HUDEP-2 (cell line): ENCODE data around the gene NXPE3.

Source experiments
- DNase-seq, 76 experiments: peaks; one replicate each; lab custom pipeline; 2025; ENCODE audit not compliant: unreplicated experiment in 76 of 76; lab: John Stamatoyannopoulos, UW

The NXPE3 gene

DNA sequence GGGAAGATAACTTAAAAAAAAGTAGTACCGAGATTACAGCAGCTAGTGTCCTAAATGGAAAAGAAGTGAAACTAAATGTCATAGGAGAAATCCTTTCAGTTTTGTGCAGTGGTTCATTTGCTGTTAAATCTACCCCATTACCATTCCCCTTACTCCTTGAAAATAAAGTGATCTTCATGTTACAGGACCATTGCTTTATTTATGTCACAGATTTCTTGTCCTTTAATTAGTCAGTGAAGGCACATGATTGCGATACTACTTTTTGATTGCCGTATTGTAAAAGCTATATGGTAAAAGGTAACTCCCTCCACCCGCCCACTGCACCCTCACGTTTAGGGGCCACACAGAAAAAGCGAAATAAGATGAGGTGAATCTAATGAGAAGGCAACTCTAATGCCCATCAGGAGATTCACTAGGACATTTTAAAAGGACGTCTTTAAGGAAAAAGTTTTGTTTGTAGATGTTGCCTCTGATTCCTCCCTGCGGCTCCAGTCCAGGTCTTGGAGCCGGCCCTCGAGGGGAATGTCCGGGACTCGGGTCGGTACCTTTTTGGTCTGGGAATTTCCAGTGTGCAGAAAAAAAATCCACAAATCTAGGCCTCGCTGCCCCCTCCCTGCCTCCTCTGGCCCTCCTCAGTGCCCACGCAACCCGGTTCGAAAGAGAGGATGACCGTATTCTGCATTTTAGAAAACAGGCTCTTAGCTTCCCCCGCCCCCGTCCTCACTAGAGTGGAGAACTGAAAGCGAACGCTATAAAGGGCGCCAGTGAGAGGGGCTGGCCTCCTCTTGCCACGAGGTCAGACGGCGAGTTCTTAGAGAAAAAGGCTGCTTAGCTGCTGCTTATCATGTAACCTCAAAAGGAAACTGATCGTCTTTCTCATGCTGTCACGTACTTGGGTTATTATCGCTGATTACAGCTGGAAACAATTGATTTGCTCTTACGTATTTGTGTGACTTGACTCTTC is 48.5 kb downstream of the NXPE3 start:
- peak in 38 of 76 experiments; percentile 3 to 61 (median 18) for DNase-seq

GRCh38 chr3:101828276-101828675 is 49.3 kb downstream of the NXPE3 start:
- no peak for DNase-seq

DNA sequence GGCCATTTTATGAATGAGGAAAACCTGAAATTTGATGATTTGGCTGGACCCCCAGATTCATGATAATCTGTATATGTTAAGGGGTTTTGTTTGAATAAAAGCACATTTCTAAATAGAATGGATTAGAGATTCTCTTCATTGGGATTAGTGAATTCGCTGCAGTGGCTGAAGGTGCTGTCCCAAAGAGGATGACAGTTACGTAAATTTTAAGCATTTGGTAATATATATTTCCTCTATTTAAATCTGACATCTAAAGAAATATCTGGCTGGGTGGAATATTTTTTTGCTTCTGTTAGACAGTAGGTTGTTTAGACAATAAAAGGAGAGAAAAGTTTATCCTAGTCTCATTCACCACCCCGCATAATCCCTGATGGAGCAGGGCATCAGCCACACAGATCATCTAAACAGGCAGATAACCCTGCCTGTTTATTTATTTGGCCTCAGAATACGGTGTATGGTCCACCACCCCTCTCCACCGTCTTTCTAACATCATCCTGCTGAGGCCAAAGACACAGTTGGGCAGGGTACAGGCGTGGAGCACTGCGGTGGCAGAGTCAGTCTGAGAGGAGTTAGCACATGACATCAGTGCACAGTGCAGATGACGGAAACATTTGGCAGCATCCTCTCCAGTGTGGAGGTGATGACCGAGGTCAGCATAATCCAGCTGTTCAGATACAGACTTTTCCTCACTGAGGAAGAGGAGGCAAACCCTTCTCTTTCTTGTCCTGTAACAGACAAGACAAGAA is 49.9 kb downstream of the NXPE3 start:
- no peak for DNase-seq

DNA sequence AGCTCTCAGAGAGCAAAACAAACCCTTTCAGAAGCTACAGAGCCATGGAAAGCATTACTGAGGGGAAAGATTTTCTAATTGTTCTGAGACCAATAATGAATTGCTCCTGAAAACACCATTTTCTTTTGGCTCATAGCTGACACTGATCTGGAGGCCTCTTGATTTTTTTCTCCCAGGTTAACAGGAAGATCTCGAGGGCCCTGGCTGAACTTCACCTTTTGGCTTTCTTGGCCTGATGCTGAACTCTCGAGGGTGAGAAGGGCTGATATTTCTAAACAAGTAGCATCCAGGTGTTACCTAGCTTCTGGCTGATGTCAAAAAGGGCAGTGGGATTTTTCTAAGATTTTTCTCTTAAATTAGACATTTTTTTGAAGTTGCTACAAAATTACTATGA is 50.4 kb downstream of the NXPE3 start:
- no peak for DNase-seq

- DNase-seq, result no peak
These were observed 50.9 kb downstream of the NXPE3 start for GRCh38 chr3:101829874-101830273.

GRCh38 chr3:101833446-101833974 is 54.5 kb downstream of the NXPE3 start:
- DNase-seq, result peak in 66 of 76 experiments; percentile 5 to 94 (median 58)

GRCh38 chr3:101835676-101836075 is 56.7 kb downstream of the NXPE3 start:
- no peak for DNase-seq

- no peak for DNase-seq
These were observed 57.1 kb downstream of the NXPE3 start for GRCh38 chr3:101836160-101836559.

DNA sequence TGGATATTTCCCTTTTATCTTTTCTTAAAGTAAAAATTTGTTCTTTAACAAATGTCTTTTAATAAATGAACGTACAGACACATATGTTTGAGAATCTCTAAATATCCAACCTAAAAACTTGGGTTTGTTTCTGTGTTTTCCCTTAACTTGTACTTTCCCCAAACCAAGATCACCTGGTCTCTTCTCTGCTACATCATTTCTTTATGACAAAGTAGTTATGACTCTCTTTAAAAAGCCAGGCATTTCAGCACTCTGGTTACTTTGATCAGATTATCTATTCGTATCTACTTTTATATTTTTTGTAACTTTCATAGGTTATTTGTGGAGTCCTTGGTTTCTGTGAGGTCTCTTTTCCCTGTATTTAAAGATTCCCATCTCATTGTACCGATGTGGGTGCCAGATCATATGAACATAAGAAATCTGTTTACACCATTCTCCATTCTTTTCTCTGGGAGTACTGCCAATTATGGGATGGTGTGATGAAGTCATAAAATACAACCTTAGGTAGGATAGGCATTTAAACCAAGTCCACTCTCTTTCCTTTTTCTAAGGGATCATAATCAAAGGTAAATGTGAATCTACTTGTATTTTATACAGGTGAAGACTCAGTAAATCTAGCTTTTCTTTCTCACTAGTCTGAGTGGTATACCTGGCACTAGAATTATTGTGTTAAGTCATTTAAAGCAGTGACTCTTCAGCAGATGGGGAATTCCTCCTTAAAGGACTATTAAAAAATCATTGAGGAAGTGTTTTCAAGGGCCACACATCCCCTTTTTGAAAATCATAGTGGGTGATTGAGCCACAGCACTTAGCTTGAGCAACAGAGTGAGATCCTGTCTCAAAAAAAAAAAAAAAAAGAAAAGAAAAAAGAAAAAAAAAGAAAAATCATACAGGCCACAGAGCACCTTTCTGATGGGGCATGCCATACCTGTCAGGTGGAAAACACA is 57.9 kb downstream of the NXPE3 start:
- DNase-seq, result no peak

- no peak for DNase-seq
These were observed 59.7 kb downstream of the NXPE3 start for GRCh38 chr3:101838691-101839090.

DNA sequence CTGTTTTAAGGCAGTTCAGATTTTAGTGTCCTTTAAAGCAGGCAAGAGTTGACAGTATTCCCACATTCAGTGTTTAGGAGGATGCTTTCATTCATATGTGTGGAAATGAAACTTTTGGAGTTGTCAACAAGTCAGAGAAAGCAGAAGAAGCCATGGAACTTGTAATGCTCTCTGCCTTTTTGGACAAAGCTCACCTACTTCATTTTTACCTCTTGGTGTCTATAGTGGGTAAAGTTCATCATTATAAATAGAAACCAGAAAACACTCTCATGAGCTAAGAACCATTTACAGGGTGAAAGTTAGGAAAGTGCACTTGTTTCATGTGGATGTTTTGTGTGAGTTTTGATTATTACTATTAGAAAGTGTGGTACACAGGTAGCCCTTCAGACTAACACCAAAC is 61.1 kb downstream of the NXPE3 start:
- no peak for DNase-seq

- no peak for DNase-seq
These were observed 63.4 kb downstream of the NXPE3 start for GRCh38 chr3:101842245-101842934.

DNA sequence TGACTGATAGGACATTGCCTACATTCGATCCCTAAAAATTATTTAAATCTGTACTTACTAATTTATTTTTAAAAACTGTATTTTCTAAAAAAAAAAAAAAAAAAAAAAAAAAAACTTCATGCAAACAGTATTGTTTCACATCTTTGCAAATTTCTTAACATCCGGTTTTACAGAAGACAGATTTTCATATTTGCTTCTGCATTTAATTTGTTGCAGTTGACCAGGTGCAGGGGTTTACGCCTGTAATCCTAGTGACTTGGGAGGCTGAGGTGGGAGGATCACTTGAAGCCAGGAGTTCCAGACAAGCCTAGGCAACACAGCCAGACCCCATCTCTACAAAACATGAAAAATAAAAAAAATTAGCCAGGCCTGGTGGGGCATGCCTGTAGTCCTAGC is 63.9 kb downstream of the NXPE3 start:
- no peak for DNase-seq

- no peak for DNase-seq
These were observed 66.4 kb downstream of the NXPE3 start for GRCh38 chr3:101845425-101845824.

GRCh38 chr3:101846709-101847108 is 67.7 kb downstream of the NXPE3 start:
- DNase-seq, result no peak

DNA sequence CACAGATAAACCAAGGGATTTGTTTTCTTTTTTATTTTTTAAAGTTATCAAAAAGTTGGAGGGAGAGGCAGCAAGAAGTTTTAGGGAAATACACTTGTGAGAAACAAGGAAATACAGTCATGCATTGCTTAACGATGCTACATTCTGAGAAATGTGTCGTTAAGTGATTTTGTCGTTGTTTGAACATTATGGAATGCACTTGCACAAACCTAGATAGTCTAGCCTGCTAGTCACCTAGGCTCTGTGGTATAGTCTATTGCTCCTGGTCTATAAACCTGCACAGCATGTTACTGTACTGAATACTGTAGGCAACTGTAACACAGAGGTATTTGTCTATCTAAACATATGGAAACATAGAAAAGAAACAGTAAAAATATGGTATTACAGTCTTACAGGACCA is 68.3 kb downstream of the NXPE3 start:
- DNase-seq, result no peak

DNA sequence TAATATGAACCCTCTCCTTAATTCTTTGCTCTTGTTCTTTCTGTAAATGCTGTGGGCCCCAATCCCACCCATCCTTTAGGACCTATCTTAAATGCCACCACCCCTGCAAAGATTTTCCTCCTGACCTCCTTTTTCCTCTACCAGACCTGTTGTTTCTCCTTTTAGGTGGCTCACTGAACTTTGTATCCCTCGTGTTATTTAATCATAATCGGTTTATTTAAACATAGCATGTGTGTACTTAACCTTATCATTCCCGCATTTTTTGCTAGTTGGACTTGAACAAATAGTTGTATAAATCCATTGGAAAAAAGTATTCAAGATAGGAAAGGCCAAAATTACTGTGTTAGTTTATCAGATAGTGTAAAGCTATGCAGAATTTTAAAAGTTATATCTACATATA is 69.3 kb downstream of the NXPE3 start:
- DNase-seq, result no peak

DNA sequence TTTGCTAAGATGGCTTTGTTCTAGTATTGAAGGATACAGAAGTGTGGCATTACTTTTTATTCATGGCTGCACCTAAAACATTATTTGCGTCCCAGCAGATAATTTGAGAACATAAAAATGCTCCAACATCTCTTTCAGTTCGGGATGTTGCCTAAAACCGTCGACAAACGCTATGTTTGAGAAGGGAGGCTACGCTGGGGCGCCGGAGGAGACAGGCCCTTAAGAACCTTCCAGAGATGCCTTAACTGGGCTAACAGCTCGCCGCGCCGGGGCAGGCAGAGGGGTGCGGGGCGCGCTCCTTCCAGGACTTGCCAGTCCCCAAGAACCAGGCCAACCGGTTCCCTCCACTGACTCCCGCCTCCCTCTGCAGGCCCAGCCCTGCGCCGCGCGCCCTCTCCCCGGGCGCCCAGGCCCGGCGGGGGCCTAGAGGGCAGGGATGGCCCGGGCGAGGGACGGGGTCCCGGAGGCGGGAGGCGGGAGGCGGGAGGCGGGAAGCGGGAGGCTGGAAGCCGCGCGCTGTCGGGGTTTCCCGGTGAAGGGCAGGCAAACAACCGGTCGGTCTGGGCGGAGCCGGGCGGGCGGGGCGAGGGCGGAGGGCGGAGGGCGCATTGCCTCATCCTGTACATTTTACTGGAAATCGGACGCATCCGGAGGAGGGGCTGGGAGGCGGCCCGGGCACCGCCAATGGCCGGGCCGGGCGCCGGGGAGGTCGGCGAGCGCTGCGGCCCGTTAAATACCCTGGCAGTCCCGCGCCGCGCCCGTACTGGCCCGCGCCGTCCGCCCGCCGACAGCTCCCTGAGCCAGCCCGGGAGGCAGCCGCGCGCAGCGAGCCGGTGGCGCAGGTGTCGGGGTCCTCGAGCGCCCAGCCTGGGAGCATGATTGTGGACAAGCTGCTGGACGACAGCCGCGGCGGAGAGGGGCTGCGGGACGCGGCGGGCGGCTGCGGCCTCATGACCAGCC is 70.0 kb downstream of the NXPE3 start, which contains the start of gene NFKBIZ:
Gene NFKBIZ, plus strand, starts transcription at position 761 of the 960 bp plus-strand sequence. Its CDS starts 115 bp downstream, at position 876.
- peak in 72 of 76 experiments; percentile 3 to 86 (median 63) for DNase-seq
